DLD1 (cell line): Measurements from ENCODE around the gene MOCS1.

ENCODE experiments used
- in situ Hi-C: cut with HindIII; loops from 2 replicates; pipeline ENCODE4 v1.10.0; 2017; ENCODE audit warnings: low sequenced_read_pairs

The MOCS1 gene

GRCh38 chr6:39950125-39950720 is 16.0 kb upstream of the MOCS1 start:
- in situ Hi-C loops: no loop called here

GRCh38 chr6:39948199-39948791 is 14.0 kb upstream of the MOCS1 start:
- in situ Hi-C loops: no loop called here

DNA sequence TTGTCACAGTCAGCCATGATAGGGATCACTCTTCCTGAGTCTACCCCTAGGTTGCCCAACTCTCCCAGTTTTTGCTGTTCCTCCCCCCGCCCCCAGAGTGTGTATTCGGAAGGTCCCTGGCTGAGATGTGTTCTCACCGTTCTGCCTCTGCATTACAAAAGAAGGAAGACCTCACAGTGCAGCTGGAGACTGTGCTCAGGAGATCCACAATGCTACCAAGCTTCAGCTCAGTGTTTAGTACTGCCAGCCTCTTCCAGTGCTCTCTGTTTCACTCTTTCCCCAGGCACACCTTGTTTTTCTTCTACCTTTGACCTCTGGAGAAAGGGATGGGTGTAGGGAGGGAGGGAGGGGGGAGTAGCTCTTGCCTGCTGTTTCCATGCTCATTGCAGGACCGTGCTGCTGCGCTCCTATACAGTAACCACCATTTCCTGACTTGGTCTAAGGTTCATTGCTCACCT is 13.4 kb upstream of the MOCS1 start:
- in situ Hi-C loops: no loop called here

DNA sequence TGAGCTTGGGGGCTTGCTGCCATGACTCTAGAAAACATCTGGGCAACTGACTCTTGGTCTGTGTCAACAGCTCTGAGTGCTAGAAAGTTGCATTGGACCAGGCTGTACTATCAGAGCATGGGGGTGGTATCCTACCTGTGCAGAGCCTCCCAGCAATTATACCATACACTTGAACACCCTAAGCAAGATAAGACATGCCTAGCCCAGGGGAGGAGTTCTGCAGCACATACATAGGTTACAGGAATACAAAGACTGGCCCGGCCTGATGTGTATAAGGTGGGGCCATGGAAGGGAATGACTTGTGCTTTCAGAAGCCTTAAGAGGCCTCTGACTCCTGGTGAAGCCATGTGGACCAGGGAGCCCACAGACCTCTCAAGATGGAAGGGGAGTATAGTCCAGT is 11.4 kb upstream of the MOCS1 start:
- in situ Hi-C loops: no loop called here

- in situ Hi-C loops: no loop called here
Measured at GRCh38 chr6:39942903-39943580, 8.8 kb upstream of the MOCS1 start.

DNA sequence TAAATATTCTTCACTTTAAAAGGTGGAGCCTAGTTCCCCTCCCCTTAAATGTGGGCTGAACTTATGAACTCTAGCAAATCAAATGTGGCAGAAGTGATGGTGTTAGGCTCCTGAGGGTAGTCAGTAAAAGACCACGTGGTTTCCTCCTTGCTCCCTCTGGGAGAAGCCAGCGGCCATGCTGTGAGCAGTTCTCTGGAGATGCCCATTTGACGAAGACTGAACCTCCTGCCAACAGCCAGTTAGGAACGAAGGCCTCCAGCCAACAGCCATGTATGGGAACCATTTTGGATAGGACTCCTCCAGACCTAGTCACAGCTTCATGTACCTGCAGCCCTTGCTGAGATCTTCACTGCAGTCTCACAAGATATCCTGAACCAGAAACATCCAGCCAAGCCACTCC is 7.6 kb upstream of the MOCS1 start:
- in situ Hi-C loops: no loop called here

DNA sequence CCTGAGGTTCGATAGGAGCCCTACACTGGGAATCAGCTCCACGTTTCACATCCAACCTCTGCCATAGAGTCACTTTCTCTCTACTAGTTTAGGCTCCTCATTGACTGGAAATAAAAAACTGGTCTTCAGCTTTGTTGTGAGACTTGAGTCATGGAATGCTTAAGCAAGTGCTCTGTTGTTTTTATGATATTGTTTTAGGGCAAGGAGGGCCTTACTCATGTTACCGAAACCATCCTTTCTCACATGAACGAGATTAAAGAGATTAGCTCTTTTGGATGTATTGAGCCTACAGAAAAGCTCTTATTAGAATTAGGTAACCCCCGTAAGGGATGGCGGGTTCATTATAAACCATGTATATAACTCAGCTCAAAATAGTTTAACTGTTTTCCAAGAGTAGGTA is 6.9 kb upstream of the MOCS1 start:
- in situ Hi-C loops: no loop called here

- in situ Hi-C loops: no loop called here
Measured at GRCh38 chr6:39938773-39939654, 4.8 kb upstream of the MOCS1 start.

- in situ Hi-C loops: no loop called here
Measured at GRCh38 chr6:39937686-39938333, 3.5 kb upstream of the MOCS1 start.

DNA sequence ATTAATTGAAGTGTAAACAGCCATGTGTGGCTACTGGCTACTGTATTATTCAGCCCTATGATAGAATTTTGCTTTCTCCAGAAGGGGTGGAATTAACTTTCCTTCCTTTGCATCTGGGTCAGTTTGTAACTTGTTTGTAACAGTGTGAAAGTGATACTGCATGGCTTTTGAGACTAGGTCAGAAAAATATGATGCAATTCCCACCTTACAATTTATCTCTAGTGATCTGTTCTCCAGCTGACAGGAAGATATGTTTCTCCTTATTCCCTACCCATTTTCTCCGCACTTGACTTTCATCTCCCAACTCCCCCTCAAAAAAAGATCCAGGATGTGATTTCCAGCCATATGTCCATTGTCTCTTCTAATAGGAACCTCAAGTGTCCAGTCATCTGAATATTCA is 2.6 kb upstream of the MOCS1 start:
- in situ Hi-C loops: no loop called here

- in situ Hi-C loops: no loop called here
Measured at GRCh38 chr6:39935241-39935640, 979 bp upstream of the MOCS1 start.

DNA sequence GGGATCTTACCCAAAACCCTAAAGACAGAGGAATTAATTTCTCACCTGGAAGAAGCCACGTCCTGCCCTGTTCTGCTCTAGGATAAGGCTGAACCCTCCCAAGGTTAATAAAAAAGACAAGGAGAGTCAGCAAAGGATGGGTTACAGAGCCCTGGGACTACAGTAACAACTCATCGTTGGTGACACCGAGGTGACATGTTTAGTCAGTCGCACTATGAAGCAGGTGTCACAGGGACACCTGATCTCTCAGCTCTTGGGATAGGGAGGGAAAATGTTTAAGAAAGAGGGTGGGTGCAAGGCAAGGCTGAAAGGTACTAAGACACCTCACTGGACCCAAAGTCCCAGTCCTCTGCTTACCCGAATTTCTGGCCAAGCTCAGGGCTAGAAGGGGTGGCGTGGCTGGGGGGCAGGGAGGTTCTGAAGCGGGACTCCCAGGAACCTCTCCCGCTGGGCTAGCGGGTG is 562 bp downstream of the MOCS1 start:
- in situ Hi-C loops: no loop called here

GRCh38 chr6:39932386-39932910 is 1.8 kb downstream of the MOCS1 start:
- in situ Hi-C loops: no loop called here

- in situ Hi-C loops: no loop called here
Measured at GRCh38 chr6:39931607-39932006, 2.7 kb downstream of the MOCS1 start.

GRCh38 chr6:39930540-39930939 is 3.7 kb downstream of the MOCS1 start:
- in situ Hi-C loops: no loop called here

GRCh38 chr6:39929733-39930461 is 4.4 kb downstream of the MOCS1 start:
- in situ Hi-C loops: no loop called here

GRCh38 chr6:39929039-39929732 is 5.1 kb downstream of the MOCS1 start:
- in situ Hi-C loops: no loop called here

- in situ Hi-C loops: no loop called here
Measured at GRCh38 chr6:39927159-39927558, 7.1 kb downstream of the MOCS1 start.

DNA sequence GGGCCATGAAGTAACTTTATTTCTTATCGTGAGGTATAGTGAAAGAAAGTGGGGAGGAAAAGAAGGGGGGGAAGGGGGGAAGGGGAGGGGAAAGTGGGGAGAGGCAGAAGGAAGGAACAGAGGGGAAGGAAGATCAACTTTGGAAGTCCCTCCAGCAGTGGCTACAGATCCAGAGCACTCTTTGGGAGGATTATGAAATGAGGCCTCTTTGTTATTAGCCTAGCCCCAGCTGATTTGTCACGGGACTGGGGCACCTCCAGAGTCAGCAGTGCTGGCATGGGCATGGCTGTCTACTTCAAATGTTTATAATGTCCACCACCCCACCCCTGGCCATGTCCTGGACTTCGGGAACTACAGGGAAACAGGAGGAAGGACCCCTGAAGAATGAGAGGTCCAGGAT is 7.6 kb downstream of the MOCS1 start:
- in situ Hi-C loops: no loop called here
